ENCODE results near the gene NCAM1. TPM values are rescaled to one million over a fixed set of nuclear protein-coding genes. Genes with fewer than 3 reads are reported as not detected.
A peak's percentile ranks its signal among the peaks of the same experiment; 100 is the strongest.

The NCAM1 gene
- total and polyA plus RNA-seq, 8 donors = 1.7 to 45.0 (median 37.6) TPM

DNA sequence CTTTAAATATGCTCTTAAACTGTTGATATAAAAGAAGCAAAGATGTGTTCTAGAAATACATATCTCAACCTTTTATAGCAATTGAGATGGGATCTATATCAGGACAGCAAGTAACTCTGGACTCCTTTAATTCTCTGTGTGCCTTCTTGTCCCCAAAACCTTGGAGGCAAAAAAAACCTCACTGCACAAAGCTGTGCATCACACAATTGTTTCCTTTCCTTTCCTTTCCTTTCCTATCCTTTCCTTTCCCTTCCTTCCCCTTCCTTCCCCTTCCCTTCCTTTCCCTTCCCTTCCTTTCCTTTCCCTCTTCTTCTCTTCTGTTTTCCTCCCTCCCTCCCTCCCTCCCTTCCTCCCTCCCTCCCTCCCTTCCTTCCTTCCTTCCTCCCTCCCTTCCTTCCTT lies 343.7 kb downstream of the NCAM1 start:
- no peaks in the 10 kb centered on the region for H3K4me1 ChIP-seq
- intact Hi-C loops (cut with DNase I) = loop anchor here in 1 of 2 donors (5.0 to 10.0 kb wide), 3 partner anchors 227 to 492 kb away; no protein-coding TSS in a partner anchor
- H3K27ac ChIP-seq = no peak overlapping the region
- TF ChIP-seq, protein P1, sequence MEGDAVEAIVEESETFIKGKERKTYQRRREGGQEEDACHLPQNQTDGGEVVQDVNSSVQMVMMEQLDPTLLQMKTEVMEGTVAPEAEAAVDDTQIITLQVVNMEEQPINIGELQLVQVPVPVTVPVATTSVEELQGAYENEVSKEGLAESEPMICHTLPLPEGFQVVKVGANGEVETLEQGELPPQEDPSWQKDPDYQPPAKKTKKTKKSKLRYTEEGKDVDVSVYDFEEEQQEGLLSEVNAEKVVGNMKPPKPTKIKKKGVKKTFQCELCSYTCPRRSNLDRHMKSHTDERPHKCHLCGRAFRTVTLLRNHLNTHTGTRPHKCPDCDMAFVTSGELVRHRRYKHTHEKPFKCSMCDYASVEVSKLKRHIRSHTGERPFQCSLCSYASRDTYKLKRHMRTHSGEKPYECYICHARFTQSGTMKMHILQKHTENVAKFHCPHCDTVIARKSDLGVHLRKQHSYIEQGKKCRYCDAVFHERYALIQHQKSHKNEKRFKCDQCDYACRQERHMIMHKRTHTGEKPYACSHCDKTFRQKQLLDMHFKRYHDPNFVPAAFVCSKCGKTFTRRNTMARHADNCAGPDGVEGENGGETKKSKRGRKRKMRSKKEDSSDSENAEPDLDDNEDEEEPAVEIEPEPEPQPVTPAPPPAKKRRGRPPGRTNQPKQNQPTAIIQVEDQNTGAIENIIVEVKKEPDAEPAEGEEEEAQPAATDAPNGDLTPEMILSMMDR (IDR thresholded peaks at IDR 0.05) = no peak
- ATAC-seq (no peak), DNase-seq (no peak)
- H3K9me3 ChIP-seq = no peaks in the 10 kb centered on the region
- no peak overlapping the region for H3K4me3 ChIP-seq
- peaks cover 0 to 4% of the 10 kb centered on the region in 2 donors for H3K27me3 ChIP-seq
- H3K36me3 ChIP-seq = no peaks in the 10 kb centered on the region

DNA sequence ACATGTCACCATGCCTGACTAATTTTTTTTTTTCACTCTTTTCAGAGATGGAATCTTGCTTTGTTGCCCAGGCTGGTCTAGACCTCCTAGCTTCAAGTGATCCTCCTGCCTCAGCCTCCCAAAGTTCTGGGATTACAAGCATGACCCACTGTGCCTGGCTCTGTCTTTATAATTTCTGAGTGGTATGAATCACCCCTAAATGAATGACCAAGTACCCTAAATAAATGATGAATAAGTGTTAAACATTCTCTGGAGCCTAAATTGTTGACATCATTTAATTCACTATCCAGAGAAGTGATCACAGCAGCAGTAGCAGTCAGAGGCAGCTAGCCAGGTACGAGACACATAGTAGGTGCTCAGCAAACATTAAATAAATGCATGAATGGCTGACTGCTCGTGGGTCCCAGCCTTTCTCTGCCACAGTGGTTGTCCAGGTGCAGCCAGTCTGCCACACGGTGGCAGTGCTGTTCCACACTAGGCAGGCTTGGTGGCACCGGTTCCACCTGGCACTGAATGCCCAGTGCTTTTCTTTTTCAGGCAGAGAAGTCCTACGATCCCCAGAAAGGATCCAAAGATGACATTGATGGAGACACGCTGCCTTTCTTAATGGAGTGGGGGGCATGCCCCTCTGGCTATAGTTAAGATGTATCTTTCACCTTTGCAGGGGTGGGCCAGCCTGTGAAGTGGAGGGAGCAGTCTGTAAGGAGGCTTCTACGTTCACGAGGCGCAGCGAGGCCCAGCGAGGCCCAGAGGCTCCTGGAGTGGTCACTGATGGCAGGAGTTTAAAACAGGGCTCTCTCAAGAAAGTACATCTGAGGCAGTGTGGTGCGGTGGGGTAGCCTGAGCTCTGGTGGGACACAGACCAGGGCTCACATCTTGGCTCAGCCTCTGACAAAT lies 344.5 kb downstream of the NCAM1 start:
- Histone ChIP-seq H3K9me3 (no peaks in the 10 kb centered on the region), H3K4me3 (no peak overlapping the region), H3K36me3 (no peaks in the 10 kb centered on the region), H3K27me3 (no peaks in the 10 kb centered on the region), H3K27ac (no peak overlapping the region), H3K4me1 (no peaks in the 10 kb centered on the region)
- TF ChIP-seq, protein P1 (IDR thresholded peaks at IDR 0.05) = peak; percentile 83 to 86
- peak; percentile 100 for ATAC-seq
- peak; percentile 44 to 89 (median 74) for DNase-seq
- intact Hi-C loops (cut with DNase I) = loop anchor here in 1 of 2 donors (5.0 to 10.0 kb wide), 3 partner anchors 227 to 492 kb away; no protein-coding TSS in a partner anchor

DNA sequence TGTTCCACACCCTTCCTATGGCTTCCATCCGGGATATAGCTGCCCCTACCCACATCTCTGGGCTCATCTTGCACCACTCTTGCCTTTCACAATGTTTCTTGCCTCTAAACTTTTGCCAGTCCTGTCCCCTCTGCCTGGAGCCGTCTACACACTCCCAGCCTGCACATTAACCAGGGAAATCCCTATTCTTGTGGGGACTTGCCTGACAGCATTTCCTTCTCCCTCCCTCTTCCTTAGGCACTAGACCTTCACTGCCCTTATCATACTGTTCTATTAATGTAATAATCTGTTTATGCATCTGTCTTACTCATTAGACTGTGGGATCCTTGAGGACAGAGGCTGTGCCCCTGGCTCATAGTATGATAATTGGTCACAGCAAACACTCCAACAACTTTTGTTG lies 347.4 kb downstream of the NCAM1 start:
- Histone ChIP-seq H3K27ac (no peak overlapping the region), H3K27me3 (no peaks in the 10 kb centered on the region), H3K4me1 (peaks cover 0 to under 1% of the 10 kb centered on the region in 2 donors), H3K9me3 (no peaks in the 10 kb centered on the region), H3K36me3 (no peaks in the 10 kb centered on the region), H3K4me3 (no peak overlapping the region)
- no peak for DNase-seq
- intact Hi-C loops (cut with DNase I) = loop anchor here in 1 of 2 donors (5.0 to 10.0 kb wide), 3 partner anchors 224 to 489 kb away; no protein-coding TSS in a partner anchor
- TF ChIP-seq, protein P1 (IDR thresholded peaks at IDR 0.05) = no peak
- ATAC-seq = no peak

DNA sequence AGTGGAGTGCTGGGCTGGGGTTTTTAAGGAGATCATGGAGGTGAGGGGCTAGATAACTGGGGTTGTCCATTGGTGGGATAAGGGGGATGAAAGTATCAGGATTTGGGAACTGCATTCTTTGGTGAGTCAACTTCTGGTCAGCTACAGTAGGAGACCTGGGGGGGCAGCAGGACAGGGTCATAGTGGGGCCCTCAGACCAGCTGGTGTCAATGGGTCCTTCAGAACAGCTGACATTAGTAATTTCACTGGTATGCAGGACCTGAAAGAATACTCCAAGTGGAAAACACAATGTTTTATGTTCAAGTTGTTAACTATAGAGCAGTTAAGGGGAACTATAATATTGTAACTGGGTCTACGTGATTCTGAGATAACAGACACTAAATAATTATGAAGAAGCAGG lies 350.3 kb downstream of the NCAM1 start:
- ATAC-seq (no peak), DNase-seq (no peak)
- Histone ChIP-seq H3K9me3 (no peaks in the 10 kb centered on the region), H3K27me3 (no peaks in the 10 kb centered on the region), H3K27ac (no peak overlapping the region), H3K4me1 (peaks cover 0 to 15% of the 10 kb centered on the region in 2 donors), H3K36me3 (no peaks in the 10 kb centered on the region), H3K4me3 (no peak overlapping the region)
- intact Hi-C loops (cut with DNase I) = no loop called here
- TF ChIP-seq, protein P1 (IDR thresholded peaks at IDR 0.05) = no peak

DNA sequence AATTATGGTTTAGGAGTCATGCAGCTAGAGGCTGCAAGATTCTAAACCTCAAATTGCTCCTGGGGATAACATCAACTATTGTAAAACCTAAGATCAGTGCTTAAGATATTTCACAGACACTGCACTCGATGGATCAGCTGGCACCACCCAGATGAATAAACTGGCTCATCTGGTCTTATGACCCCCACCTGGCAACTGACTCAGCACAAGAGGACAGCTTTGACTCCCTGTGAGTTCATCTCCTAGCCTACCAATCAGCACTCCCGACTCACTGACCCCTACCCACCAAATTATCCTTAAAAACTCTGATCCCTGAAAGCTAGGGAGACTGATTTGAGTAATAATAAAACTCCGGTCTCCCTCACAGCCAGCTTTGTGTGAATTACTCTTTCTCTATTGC lies 352.4 kb downstream of the NCAM1 start:
- no peak overlapping the region for H3K4me3 ChIP-seq
- H3K27me3 ChIP-seq = no peaks in the 10 kb centered on the region
- no peaks in the 10 kb centered on the region for H3K36me3 ChIP-seq
- DNase-seq (no peak), ATAC-seq (no peak)
- intact Hi-C loops (cut with DNase I) = no loop called here
- no peaks in the 10 kb centered on the region for H3K9me3 ChIP-seq
- no peak overlapping the region for H3K27ac ChIP-seq
- TF ChIP-seq, protein P1 (IDR thresholded peaks at IDR 0.05) = no peak
- H3K4me1 ChIP-seq = peaks cover 0 to 15% of the 10 kb centered on the region in 2 donors
